NOMO-1 treated with DMSO at 0.1 percent for 48 hours (cell line): Measurements from ENCODE around the gene TRAPPC2.
"Not testable (repeated sequence)": the region's sequence is repeated elsewhere in the genome, so short reads cannot be mapped to it uniquely, and the experiment has no call there.

ENCODE experiments used
- DNase-seq: peaks from one replicate; lab custom pipeline; 2025; ENCODE audit not compliant: unreplicated experiment; lab: John Stamatoyannopoulos, UW

Gene TRAPPC2

GRCh38 chrX:13748486-13748885 lies 14.1 kb upstream of the TRAPPC2 start:
- no peak for DNase-seq

- DNase-seq = peak; percentile 56
These were observed 13.4 kb upstream of the TRAPPC2 start for GRCh38 chrX:13747836-13748235.

GRCh38 chrX:13742397-13743176 lies 8.2 kb upstream of the TRAPPC2 start:
- peak; percentile 60 for DNase-seq

- DNase-seq = no peak
These were observed 7.3 kb upstream of the TRAPPC2 start for GRCh38 chrX:13741695-13742094.

- no peak for DNase-seq
These were observed 914 bp downstream of the TRAPPC2 start for GRCh38 chrX:13733506-13733905.

- peak; percentile 21 for DNase-seq
These were observed 2.0 kb downstream of the TRAPPC2 start for GRCh38 chrX:13732246-13733067.

GRCh38 chrX:13730523-13730922 lies 3.9 kb downstream of the TRAPPC2 start:
- DNase-seq = not testable (repeated sequence)

GRCh38 chrX:13726583-13726982 lies 7.8 kb downstream of the TRAPPC2 start:
- DNase-seq = not testable (repeated sequence)

GRCh38 chrX:13724878-13725277 lies 9.5 kb downstream of the TRAPPC2 start:
- DNase-seq = not testable (repeated sequence)

- no peak for DNase-seq
These were observed 12.5 kb downstream of the TRAPPC2 start for GRCh38 chrX:13721819-13722519.

GRCh38 chrX:13721371-13721770 lies 13.0 kb downstream of the TRAPPC2 start:
- DNase-seq = no peak

- no peak for DNase-seq
These were observed 15.1 kb downstream of the TRAPPC2 start for GRCh38 chrX:13719192-13719856.

GRCh38 chrX:13717700-13718472 lies 16.5 kb downstream of the TRAPPC2 start:
- no peak for DNase-seq

GRCh38 chrX:13716905-13717304 lies 17.5 kb downstream of the TRAPPC2 start:
- DNase-seq = no peak

- DNase-seq = no peak
These were observed 18.0 kb downstream of the TRAPPC2 start for GRCh38 chrX:13716455-13716854.

- no peak for DNase-seq
These were observed 23.3 kb downstream of the TRAPPC2 start for GRCh38 chrX:13711141-13711540.

GRCh38 chrX:13703589-13703988 lies 30.8 kb downstream of the TRAPPC2 start:
- DNase-seq = no peak

GRCh38 chrX:13703135-13703534 lies 31.3 kb downstream of the TRAPPC2 start:
- DNase-seq = no peak

- DNase-seq = peak; percentile 25
These were observed 32.2 kb downstream of the TRAPPC2 start for GRCh38 chrX:13702111-13702789.

- DNase-seq = no peak
These were observed 34.0 kb downstream of the TRAPPC2 start for GRCh38 chrX:13700380-13700779.
